NCI-H187 (cell line): ENCODE measurements around the gene NDUFS6.
"Not testable (repeated sequence)": the region's sequence is repeated elsewhere in the genome, so short reads cannot be mapped to it uniquely, and the experiment has no call there.

Source experiments
- DNase-seq, 2 experiments: peaks; one replicate each; lab custom pipeline; 2025; lab: John Stamatoyannopoulos, UW

The NDUFS6 gene

DNA sequence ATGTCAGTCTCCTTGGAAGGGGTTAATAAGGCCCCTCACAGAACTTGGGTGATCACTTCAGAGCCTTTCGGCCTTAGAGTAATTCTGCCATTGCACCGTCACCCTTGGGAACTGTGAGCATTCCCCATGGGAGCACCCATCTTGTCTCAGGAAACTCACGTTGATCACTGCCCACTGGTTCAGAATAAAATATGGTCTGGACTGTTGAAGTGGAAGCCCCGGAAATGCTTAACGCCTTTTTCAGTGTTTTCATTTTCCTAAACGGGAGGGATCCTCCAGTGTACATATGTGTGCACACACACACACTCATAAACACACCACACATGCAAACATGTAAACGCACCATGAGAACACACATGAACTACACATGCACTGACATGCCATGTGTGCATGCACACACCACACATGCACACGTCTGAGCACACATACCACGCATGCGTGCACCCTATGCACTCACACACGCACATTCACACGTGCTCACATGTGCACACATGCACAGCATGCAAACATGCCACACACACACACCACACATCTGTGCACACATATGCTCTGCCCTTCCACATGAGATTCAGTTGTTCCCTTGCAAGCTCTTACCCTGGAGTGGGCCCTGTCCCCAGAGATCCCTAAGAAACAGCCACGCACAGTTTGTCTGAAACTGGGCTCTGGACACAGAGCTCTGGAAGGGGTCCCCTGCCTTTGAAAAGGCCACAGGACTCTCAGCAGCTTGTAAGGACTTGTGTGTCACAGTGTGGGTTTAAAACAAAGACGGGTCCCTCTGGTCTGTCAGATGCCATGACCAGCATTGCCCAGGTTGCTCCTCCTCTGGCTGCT, 18.6 kb upstream of the NDUFS6 start:
- no peak for DNase-seq

DNA sequence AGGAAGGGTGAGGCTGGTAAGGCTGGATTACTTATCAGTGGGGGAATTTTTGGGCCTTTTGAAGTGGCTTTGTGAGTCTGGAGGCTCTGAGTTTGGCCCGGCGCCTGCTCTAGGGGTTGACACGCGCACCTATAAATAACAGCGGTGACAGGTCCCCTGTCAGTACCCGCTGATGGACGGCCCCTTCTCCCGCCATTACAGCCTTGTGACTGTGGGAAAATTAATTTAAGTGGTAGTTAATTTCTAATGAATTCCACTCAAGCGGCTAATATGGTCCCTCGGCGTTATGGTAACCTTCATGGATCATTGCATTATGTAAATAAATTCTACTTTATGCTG, 18.0 kb upstream of the NDUFS6 start:
- DNase-seq = no peak

- no peak for DNase-seq
Measured at GRCh38 chr5:1784197-1785050, 16.8 kb upstream of the NDUFS6 start.

DNA sequence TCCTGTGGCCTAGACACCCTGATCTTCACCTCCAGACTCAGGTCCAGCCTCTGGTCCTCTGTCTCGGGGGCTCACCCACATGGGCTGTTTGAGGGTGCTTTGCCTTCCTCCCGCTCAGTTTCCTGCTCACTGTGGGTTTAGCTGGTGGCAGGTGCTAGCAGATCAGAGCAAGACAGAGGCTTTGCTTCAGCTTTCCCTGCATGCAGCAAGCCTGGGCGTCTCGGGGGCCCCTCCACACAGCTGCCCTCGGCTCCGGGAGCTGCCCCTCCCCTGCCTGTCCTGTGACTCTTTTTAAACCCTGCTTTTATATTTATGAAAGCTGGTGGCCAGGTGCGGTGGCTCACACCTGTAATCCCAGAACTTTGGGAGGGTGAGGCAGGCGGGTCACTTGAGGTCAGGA, 16.1 kb upstream of the NDUFS6 start:
- no peak for DNase-seq

DNA sequence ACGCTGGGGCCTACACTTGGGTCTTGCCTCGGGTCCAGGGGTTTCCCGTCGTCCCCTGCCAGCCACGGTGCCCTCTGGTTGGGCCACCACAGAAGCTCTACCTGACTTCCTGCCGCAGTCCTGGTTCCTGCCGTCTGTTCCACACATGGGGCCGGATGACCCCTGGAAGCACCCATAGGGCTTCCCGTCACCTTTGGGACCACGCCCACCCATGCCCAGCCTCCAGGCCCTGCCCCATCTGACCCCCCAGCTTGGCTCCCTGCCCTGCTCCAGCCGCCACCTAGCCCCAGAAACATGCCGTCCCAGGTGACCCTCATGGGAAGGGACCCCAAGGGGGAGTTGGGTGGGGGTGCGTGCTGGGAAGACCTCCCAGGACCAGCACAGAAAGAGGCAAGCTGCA, 15.2 kb upstream of the NDUFS6 start:
- no peak for DNase-seq

- no peak for DNase-seq
Measured at GRCh38 chr5:1786621-1787471, 14.4 kb upstream of the NDUFS6 start.

GRCh38 chr5:1787472-1788047, 13.6 kb upstream of the NDUFS6 start:
- DNase-seq = no peak

DNA sequence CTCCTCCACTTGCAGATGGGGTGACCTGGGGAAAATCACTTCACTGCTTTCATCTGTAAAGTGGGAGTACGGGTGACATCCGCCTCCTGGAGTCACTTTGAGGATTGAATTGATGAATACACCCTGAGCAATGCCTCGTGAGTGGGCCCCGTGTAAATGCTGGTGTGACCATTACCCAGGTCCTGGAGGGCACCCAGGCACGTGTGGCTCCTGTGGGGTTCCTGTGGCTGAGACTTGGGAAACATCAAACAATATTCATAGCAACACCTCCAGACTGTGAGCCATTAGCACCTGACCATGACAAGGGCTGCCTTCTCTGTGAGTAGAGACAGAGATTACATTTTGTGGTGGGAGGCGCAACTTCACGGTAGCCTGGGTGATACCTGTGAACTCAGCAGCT, 13.0 kb upstream of the NDUFS6 start:
- no peak for DNase-seq

DNA sequence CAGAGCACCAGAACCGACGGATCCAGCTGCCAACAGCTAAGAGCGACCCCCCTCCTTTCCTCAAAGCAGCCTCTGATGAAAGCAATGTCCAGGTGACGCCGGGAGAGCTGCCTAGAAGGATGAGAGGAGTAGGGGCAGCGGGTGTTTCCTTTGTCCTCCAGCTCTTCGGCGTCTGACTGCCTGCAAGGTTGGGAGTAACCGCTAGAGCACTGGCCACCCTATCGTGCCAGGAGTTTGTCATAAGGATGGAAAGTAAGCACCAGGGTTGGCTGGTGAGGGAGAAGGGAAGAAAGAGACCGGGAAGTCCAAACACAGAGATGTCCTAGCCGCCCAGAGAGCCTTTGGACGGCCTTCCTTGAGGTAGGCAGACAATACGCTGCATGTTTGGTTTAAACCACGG, 12.4 kb upstream of the NDUFS6 start:
- DNase-seq = no peak

GRCh38 chr5:1789438-1789833, 11.8 kb upstream of the NDUFS6 start:
- not testable (repeated sequence) for DNase-seq

DNA sequence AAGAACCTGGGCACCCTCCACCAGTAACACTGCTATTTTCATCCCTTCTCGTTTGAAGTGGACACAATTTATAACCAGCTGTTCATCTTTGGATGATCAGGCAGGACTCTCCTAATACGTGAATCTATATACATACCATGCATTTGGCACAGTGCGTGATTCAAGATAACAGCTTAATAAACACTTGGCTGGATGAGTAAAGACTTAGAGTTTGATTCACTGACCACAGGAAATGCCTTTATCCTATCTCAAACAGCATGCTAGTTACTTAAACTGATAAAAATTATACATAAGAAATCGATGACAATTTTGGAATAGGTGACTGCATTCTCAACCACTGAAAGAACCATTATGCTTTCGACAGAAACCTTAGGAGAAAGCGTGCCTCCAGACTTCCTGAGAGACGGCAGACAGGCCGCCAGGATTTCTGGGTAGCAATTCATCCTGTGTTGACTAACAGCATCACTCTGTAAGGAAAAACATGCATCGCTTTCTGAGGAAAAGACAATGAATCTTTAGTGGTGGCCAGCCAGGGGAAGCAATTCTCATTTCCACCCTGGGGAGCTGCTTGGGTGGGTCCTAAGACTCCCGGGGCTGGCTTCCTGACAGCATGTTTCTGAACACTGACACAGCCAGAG, 11.3 kb upstream of the NDUFS6 start:
- DNase-seq = no peak

DNA sequence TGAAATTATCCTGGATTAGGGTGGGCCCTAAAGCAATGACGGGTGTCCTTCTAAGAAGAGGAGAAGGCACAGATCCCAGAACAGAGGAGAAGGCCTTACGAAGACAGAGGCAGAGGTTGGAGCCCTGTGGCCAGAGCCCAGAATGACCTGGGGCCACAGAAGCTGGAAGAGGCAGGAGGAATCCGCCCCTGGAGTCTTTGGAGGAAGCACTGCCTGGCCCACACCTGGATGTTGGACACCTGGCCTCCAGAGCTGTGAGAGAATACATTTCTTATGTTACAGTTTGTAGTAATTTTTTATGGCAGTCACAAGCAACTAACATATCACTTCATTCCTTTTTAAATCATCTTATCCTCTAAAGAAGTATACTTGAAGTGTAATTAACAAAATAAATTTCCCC, 10.0 kb upstream of the NDUFS6 start:
- no peak for DNase-seq

- DNase-seq = peak; percentile 27 to 29
Measured at GRCh38 chr5:1792842-1793266, 8.4 kb upstream of the NDUFS6 start.

DNA sequence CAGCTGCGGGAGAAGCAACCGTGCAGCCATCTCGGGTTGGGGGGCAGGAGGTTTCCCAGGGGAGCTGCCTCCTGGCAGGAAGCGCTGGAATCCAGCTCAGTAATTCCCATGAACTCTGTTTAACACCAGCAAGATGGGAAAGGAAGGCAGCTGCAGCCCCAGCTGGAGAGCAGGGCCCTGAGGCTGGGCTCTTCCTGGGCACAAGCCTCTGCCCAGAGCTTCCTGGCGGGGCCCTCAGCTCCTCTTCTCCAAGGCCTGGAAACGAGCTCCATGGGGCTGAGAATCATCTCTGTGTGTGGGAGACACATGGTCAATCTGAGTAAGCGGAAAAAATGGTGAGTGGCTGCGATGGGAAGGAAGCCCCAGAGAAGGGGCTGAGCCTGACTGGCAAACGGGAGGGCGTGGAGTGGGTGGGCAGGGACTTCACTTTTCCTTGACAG, 7.9 kb upstream of the NDUFS6 start:
- DNase-seq = no peak

GRCh38 chr5:1793966-1794900, 7.0 kb upstream of the NDUFS6 start:
- no peak for DNase-seq

DNA sequence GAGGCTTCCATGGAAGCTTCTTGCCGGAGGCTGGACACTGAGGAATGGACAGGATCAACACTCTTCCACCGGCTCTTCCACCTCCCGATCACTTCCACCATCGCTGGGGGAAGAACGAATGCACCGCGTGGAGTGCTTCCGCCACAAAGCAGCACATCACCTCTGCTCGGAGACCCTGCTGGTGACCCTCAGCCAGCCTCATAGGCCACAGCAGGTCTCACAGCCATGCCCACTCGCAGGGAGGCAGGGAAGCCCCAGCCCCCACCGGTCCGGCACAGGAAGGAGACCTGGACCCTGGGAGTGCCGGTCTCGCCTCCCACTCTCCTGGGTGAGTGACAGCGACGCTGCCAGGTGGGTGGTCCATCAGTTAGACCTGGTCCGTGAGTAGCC, 6.3 kb upstream of the NDUFS6 start:
- DNase-seq = no peak

DNA sequence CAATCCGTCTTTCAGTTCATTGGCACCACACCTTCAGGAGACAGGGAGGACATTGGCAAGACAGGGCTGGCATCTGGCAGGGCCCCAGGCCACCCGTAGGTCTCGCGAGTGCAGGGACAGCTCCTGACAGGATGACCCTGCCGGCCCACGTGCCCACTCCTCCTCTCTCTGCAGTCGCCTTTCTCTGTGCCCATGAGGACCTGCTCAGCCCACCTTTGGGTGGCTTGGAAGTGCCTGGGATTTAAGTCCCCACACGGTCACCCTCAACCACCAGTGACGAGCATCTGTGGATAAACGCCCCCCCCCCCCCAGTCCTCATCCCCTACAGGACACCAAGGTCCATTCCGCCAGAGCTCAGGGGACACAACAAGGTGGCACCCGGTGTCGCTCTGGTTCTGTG, 5.7 kb upstream of the NDUFS6 start:
- no peak for DNase-seq

GRCh38 chr5:1795931-1796330, 5.3 kb upstream of the NDUFS6 start:
- DNase-seq = no peak

DNA sequence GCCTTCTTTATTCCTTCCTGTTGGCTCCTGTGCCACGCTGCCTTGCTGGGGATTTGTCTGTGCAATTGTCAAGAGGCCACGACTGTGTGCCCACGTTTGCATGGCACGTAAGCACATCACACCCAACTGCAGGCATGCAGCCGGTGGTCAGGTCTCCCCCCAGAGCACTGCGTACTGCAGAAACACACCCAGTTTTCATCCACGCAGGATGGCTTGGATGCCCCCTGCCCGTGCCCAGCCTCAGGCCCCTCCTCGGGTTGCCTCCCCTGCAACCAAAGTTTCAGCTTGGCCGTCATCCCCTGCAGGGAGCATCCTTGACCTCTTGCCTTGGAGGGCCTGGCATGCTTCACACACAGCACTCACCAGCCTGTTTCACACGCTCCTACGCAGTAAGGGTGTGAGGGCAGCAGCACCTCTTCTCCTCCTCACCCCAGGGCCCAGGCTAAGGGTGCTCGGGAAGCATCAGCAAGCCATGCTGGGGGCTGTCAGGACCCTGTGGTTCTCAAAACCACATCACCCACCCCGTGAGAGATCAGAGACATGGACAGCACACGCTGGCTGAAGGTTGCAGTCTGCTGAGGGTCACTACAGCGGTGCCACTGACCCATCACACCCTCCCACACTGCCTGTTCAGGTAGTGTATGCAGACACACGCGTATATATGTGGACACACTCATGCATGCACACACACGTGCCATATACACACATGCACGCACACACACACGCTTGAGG, 4.7 kb upstream of the NDUFS6 start:
- no peak for DNase-seq
